ENCODE results near the gene TRIM47.
A peak's percentile ranks its signal among the peaks of the same experiment; 100 is the strongest.

TRIM47 gene

GRCh38 chr17:75828741-75829140 lies 49.6 kb downstream of the TRIM47 start:
- Histone ChIP-seq H3K36me3 (ENCODE audit: low read length) (no peaks in the 10 kb centered on the region), H3K9ac (ENCODE audit: low read length) (no peak overlapping the region), H3F3A (ENCODE audit: insufficient read depth) (no peaks in the 10 kb centered on the region), H3K79me2 (ENCODE audit: insufficient read depth, low read length) (no peaks in the 10 kb centered on the region), H2AFZ (ENCODE audit: low read depth, low read length, severe bottlenecking) (no peak overlapping the region), H3K27ac (ENCODE audit: low read depth, low read length) (no peak overlapping the region), H3K27me3 (ENCODE audit: low read length) (no peaks in the 10 kb centered on the region), H3K4me2 (ENCODE audit: low read depth, low read length, poor library complexity, severe bottlenecking) (no peak overlapping the region), H3K4me3 (ENCODE audit: insufficient read depth, low read length, poor library complexity, severe bottlenecking) (no peak overlapping the region), H4K20me1 (ENCODE audit: low read depth, low read length) (no peaks in the 10 kb centered on the region), H3K9me2 (replicated peaks; ENCODE audit: insufficient read depth, low read length) (no peaks in the 10 kb centered on the region), H3K9me3 (ENCODE audit: insufficient read depth, low read length) (no peaks in the 10 kb centered on the region)
- no peak for TF ChIP-seq EZH2phosphoT487 (conservative IDR thresholded peaks at IDR 0.05; ENCODE audit: low read length)
- TF ChIP-seq CTCF (IDR thresholded peaks at IDR 0.05; ENCODE audit: insufficient read depth, low read length, poor library complexity, severe bottlenecking): no peak

DNA sequence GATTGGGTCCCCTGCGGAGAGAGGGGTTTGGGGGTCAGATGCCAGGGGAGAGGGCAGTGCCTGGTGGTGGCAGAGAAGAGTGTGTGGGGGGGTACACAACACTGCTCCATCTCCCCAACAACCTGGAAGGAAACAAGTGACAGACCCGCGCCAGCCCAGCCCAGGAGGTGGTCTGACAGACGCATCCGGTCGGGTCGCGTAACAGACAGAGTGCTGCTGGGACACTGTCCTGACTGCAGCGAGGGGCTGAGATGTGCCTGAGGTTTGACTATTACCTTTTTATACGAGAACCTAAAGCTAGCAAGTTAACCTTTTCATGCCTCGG lies 50.3 kb downstream of the TRIM47 start:
- no peak overlapping the region for H3K9ac ChIP-seq (ENCODE audit: low read length)
- no peak for TF ChIP-seq CTCF (IDR thresholded peaks at IDR 0.05; ENCODE audit: insufficient read depth, low read length, poor library complexity, severe bottlenecking)
- no peak for TF ChIP-seq EZH2phosphoT487 (conservative IDR thresholded peaks at IDR 0.05; ENCODE audit: low read length)
- H3K27me3 ChIP-seq (ENCODE audit: low read length): no peaks in the 10 kb centered on the region
- H2AFZ ChIP-seq (ENCODE audit: low read depth, low read length, severe bottlenecking): no peak overlapping the region
- H3K36me3 ChIP-seq (ENCODE audit: low read length): no peaks in the 10 kb centered on the region
- no peaks in the 10 kb centered on the region for H3K9me3 ChIP-seq (ENCODE audit: insufficient read depth, low read length)
- H3K4me2 ChIP-seq (ENCODE audit: low read depth, low read length, poor library complexity, severe bottlenecking): no peak overlapping the region
- H3F3A ChIP-seq (ENCODE audit: insufficient read depth): no peaks in the 10 kb centered on the region
- H3K27ac ChIP-seq (ENCODE audit: low read depth, low read length): no peak overlapping the region
- H3K79me2 ChIP-seq (ENCODE audit: insufficient read depth, low read length): no peaks in the 10 kb centered on the region
- H3K4me3 ChIP-seq (ENCODE audit: insufficient read depth, low read length, poor library complexity, severe bottlenecking): no peak overlapping the region
- H3K9me2 ChIP-seq (replicated peaks; ENCODE audit: insufficient read depth, low read length): no peaks in the 10 kb centered on the region
- no peaks in the 10 kb centered on the region for H4K20me1 ChIP-seq (ENCODE audit: low read depth, low read length)

GRCh38 chr17:75827308-75828075 lies 50.9 kb downstream of the TRIM47 start:
- no peak overlapping the region for H3K27ac ChIP-seq (ENCODE audit: low read depth, low read length)
- TF ChIP-seq EZH2phosphoT487 (conservative IDR thresholded peaks at IDR 0.05; ENCODE audit: low read length): no peak
- TF ChIP-seq CTCF (IDR thresholded peaks at IDR 0.05; ENCODE audit: insufficient read depth, low read length, poor library complexity, severe bottlenecking): peak; percentile 49
- H3K79me2 ChIP-seq (ENCODE audit: insufficient read depth, low read length): no peaks in the 10 kb centered on the region
- H3K9me2 ChIP-seq (replicated peaks; ENCODE audit: insufficient read depth, low read length): no peaks in the 10 kb centered on the region
- no peaks in the 10 kb centered on the region for H3K36me3 ChIP-seq (ENCODE audit: low read length)
- no peak overlapping the region for H3K4me3 ChIP-seq (ENCODE audit: insufficient read depth, low read length, poor library complexity, severe bottlenecking)
- no peaks in the 10 kb centered on the region for H3K9me3 ChIP-seq (ENCODE audit: insufficient read depth, low read length)
- no peak overlapping the region for H3K4me2 ChIP-seq (ENCODE audit: low read depth, low read length, poor library complexity, severe bottlenecking)
- H2AFZ ChIP-seq (ENCODE audit: low read depth, low read length, severe bottlenecking): no peak overlapping the region
- H3K27me3 ChIP-seq (ENCODE audit: low read length): no peaks in the 10 kb centered on the region
- H3F3A ChIP-seq (ENCODE audit: insufficient read depth): no peaks in the 10 kb centered on the region
- no peak overlapping the region for H3K9ac ChIP-seq (ENCODE audit: low read length)
- H4K20me1 ChIP-seq (ENCODE audit: low read depth, low read length): no peaks in the 10 kb centered on the region

All from SU-DHL-6 (cell line).